ENCODE data around the gene FAR1.

The FAR1 gene

GRCh38 chr11:13772223-13773046 lies 104.0 kb downstream of the FAR1 start:
- TF ChIP-seq, protein P1, sequence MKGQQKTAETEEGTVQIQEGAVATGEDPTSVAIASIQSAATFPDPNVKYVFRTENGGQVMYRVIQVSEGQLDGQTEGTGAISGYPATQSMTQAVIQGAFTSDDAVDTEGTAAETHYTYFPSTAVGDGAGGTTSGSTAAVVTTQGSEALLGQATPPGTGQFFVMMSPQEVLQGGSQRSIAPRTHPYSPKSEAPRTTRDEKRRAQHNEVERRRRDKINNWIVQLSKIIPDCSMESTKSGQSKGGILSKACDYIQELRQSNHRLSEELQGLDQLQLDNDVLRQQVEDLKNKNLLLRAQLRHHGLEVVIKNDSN (IDR thresholded peaks at IDR 0.05) = no peak
- TF ChIP-seq TEAD4 (IDR thresholded peaks at IDR 0.05) = no peak
- TF ChIP-seq RAD21 (IDR thresholded peaks at IDR 0.05; ENCODE audit: low read depth) = peak; percentile 93

- TF ChIP-seq RAD21 (IDR thresholded peaks at IDR 0.05; ENCODE audit: low read depth) (no peak), TCF12 (IDR thresholded peaks at IDR 0.05; ENCODE audit: low read depth) (no peak), TAF1 (IDR thresholded peaks at IDR 0.05; ENCODE audit: low read depth) (no peak), FOXM1 (IDR thresholded peaks at IDR 0.05; ENCODE audit: borderline replicate concordance, low read depth) (no peak), NFIC (IDR thresholded peaks at IDR 0.05) (no peak), ZBTB7A (IDR thresholded peaks at IDR 0.05; ENCODE audit: low read depth) (no peak), EGR1 (IDR thresholded peaks at IDR 0.05) (no peak), TEAD4 (IDR thresholded peaks at IDR 0.05) (no peak), YY1 (IDR thresholded peaks at IDR 0.05; ENCODE audit: low read depth) (no peak)
- TF ChIP-seq, protein P2, sequence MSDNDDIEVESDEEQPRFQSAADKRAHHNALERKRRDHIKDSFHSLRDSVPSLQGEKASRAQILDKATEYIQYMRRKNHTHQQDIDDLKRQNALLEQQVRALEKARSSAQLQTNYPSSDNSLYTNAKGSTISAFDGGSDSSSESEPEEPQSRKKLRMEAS (IDR thresholded peaks at IDR 0.05) = no peak
Measured at GRCh38 chr11:13775471-13775870, 107.0 kb downstream of the FAR1 start.

DNA sequence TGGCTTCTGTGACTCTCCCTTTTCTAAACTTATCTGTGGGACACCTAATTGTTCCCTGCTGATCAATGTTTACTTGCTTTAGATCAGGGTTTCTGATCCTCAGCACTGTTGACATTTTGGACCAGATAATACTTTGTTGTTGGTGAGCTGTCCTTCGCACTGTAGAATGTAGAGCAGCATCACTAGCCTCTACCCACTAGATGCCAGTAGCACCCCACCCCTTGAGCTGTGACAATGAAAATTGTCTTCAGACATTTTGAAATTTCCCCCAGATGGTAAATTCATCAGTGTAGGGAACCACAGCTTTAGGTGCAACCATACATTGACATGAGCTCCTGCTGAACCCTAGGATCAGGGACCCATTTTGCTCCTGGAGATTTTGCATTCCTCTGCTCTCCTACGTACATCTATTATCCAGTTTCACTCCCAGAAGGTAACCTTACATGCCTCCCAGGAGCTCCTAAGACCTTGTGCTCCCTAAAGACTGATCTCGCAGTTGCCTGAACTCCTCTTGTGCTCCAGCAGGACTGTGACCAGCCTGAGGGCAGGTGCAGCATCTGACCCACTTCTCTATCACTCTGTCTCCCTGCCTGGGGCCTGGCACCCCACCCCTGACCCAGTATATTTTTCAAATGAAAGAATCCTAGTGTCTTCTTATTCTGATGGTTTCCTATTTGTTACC lies 107.8 kb downstream of the FAR1 start:
- TF ChIP-seq RAD21 (IDR thresholded peaks at IDR 0.05; ENCODE audit: low read depth) = peak; percentile 92
- TF ChIP-seq CEBPB (IDR thresholded peaks at IDR 0.05) = 0 out of 2 replicates have a peak, but pooled peaks have one; percentile 16
- peak; percentile 22; the same call in 1 of the 2 replicates for TF ChIP-seq FOXM1 (IDR thresholded peaks at IDR 0.05; ENCODE audit: borderline replicate concordance, low read depth)
- 0 out of 2 replicates have a peak, but pooled peaks have one; percentile 57 for TF ChIP-seq YY1 (IDR thresholded peaks at IDR 0.05; ENCODE audit: low read depth)
- TF ChIP-seq, protein P3, sequence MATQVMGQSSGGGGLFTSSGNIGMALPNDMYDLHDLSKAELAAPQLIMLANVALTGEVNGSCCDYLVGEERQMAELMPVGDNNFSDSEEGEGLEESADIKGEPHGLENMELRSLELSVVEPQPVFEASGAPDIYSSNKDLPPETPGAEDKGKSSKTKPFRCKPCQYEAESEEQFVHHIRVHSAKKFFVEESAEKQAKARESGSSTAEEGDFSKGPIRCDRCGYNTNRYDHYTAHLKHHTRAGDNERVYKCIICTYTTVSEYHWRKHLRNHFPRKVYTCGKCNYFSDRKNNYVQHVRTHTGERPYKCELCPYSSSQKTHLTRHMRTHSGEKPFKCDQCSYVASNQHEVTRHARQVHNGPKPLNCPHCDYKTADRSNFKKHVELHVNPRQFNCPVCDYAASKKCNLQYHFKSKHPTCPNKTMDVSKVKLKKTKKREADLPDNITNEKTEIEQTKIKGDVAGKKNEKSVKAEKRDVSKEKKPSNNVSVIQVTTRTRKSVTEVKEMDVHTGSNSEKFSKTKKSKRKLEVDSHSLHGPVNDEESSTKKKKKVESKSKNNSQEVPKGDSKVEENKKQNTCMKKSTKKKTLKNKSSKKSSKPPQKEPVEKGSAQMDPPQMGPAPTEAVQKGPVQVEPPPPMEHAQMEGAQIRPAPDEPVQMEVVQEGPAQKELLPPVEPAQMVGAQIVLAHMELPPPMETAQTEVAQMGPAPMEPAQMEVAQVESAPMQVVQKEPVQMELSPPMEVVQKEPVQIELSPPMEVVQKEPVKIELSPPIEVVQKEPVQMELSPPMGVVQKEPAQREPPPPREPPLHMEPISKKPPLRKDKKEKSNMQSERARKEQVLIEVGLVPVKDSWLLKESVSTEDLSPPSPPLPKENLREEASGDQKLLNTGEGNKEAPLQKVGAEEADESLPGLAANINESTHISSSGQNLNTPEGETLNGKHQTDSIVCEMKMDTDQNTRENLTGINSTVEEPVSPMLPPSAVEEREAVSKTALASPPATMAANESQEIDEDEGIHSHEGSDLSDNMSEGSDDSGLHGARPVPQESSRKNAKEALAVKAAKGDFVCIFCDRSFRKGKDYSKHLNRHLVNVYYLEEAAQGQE (IDR thresholded peaks at IDR 0.05; ENCODE audit: low read depth) = no peak

DNA sequence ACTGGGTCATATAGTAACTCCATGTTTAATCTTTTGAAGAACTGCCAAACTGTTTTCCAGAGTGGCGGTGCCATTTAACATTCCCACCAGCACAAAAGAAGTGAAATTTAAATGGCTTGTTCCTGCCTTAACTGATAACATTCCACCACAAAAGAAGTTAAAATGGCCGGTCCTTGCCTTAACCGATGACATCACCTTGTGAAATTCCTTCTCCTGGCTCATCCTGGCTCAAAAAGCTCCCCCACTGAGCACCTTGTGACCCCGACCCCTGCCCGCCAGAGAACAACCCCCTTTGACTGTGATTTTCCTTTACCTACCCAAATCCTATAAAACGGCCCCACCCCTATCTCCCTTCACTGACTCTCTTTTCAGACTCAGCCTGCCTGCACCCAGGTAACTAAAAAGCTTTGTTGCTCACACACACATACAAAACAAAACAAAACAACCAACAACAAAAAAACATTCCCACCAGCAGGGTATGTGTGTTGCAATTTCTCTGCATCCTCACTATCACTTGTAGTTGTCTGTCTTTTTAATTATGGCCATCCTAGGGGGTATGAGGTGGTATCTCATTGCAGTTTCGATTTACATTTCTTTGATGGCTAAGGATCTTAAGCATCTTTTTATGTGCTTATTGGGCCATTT lies 109.0 kb downstream of the FAR1 start:
- TF ChIP-seq RAD21 (IDR thresholded peaks at IDR 0.05; ENCODE audit: low read depth) (no peak), TCF12 (IDR thresholded peaks at IDR 0.05; ENCODE audit: low read depth) (no peak), EGR1 (IDR thresholded peaks at IDR 0.05) (no peak), CEBPB (IDR thresholded peaks at IDR 0.05) (no peak), EP300 (IDR thresholded peaks at IDR 0.05; ENCODE audit: borderline replicate concordance) (no peak), ZBTB7A (IDR thresholded peaks at IDR 0.05; ENCODE audit: low read depth) (no peak), TEAD4 (IDR thresholded peaks at IDR 0.05) (no peak), FOXM1 (IDR thresholded peaks at IDR 0.05; ENCODE audit: borderline replicate concordance, low read depth) (no peak), YY1 (IDR thresholded peaks at IDR 0.05; ENCODE audit: low read depth) (no peak), CREB1 (IDR thresholded peaks at IDR 0.05; ENCODE audit: low read depth) (no peak), TAF1 (IDR thresholded peaks at IDR 0.05; ENCODE audit: low read depth) (no peak), NFIC (IDR thresholded peaks at IDR 0.05) (no peak)
- TF ChIP-seq, protein P2 (IDR thresholded peaks at IDR 0.05) = no peak
- TF ChIP-seq, protein P1 (IDR thresholded peaks at IDR 0.05) = no peak
- TF ChIP-seq, protein P3 (IDR thresholded peaks at IDR 0.05; ENCODE audit: low read depth) = no peak

- no peak for TF ChIP-seq EP300 (IDR thresholded peaks at IDR 0.05; ENCODE audit: borderline replicate concordance)
- TF ChIP-seq TEAD4 (IDR thresholded peaks at IDR 0.05) = no peak
- no peak for TF ChIP-seq TCF12 (IDR thresholded peaks at IDR 0.05; ENCODE audit: low read depth)
Measured at GRCh38 chr11:13778345-13778744, 109.9 kb downstream of the FAR1 start.
